LHCN-M2 (cell line): ENCODE data around the gene GUSB. TPM values are rescaled to one million over a fixed set of nuclear protein-coding genes. Genes with fewer than 3 reads are reported as not detected.
A peak's percentile ranks its signal among the peaks of the same experiment; 100 is the strongest.
"Not testable (repeated sequence)": the region's sequence is repeated elsewhere in the genome, so short reads cannot be mapped to it uniquely, and the experiment has no call there.

Source experiments
- DNase-seq: peaks from one replicate; pipeline ENCODE4 v3.0.0-alpha.2; 2012; ENCODE audit warnings: low read depth
- total RNA-seq: library from RNA; depleted of rRNA; stranded (reverse); fragments of >200 nt; gene quantifications from 2 replicates; pipeline ENCODE4 v1.2.3, GENCODE V29; 2014

The GUSB gene
- total RNA-seq, 1 experiment from 2014 or later: 45.4 TPM

GRCh38 chr7:65975814-65976445 is 6.1 kb downstream of the GUSB start:
- DNase-seq: no peak

DNA sequence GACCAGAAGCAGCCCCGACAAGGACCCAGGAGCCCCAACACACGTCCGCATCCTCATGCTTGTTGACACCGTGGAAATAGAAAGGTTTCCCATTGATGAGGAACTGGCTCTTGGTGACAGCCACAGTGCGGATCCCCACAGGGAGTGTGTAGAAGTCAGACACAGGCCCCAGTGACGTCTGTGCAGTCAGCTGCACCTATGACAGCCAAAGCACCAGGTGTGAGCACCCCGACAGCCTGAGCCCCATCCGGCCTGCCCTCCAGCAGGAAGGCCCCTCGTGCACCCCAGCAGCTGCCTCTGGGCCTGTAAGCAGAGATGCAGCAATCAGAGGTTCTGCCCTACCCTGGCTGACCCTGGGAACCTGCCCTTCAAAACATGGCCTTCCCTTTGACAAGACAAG is 7.1 kb downstream of the GUSB start:
- no peak for DNase-seq

DNA sequence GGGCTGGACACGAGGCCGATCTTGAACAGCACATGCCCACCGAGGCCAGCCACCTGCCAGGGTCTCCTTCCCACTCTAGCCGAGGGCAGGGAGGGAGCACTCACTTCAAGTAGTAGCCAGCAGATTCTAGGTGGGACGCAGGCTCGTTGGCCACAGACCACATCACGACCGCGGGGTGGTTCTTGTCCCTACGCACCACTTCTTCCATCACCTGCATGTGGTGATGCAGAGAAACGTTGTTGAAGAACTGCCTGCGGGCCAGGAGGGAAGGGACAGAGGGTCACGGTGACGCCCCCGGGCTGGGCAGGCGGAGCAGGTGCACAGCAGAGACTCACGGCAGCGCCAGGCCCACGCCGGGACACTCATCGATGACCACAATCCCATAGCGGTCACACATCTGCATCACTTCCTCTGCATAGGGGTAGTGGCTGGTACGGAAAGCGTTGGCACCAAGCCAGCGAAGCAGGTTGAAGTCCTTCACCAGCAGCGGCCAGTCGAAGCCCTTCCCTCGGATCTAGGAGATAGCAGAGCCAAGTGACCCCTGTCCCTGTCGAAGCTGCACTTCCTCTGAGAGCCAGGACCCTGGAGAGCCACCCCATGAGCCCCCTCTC is 7.7 kb downstream of the GUSB start:
- DNase-seq: no peak

- no peak for DNase-seq
Observed at GRCh38 chr7:65972976-65973375, 9.0 kb downstream of the GUSB start.

DNA sequence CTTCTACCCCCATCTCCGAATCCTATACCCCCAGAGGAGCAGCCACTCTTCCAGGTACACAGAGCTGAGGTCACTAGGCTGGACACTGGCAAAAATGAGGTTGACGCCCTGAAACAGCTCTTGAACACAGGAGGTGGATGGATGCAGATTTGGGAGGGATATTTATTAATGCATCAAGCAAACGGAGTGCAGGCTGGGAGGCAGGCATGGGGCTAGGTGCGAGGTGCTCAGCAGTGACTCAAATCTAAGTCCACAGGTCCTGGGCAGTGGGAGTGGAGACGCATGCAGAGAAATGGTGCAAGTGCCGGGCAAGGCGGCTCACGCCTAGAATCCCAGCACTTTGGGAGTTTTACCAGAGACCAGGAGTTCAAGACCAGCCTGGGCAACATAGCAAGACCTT is 11.0 kb downstream of the GUSB start:
- DNase-seq: no peak

GRCh38 chr7:65968256-65969185 is 13.5 kb downstream of the GUSB start:
- DNase-seq: no peak

GRCh38 chr7:65967361-65968155 is 14.5 kb downstream of the GUSB start:
- no peak for DNase-seq

GRCh38 chr7:65966146-65966545 is 15.9 kb downstream of the GUSB start:
- DNase-seq: no peak

DNA sequence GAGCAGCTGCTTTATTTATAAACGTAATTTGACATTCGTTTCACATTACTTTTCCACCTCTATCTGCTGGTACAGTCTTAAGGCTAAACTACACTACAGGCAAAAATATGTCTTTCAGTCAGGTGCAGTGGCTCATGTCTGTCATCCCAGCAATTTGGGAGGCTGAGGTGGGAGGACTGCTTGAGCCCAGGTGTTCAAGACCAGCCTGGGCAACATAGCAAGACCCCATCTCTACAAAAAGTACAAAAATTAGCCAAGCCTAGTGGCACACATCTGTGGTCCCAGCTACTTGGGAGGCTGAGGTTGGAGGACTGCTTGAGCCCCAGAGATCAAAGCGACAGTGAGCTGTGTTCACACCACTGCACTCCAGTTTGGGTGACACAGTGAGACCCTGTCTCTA is 17.3 kb downstream of the GUSB start:
- DNase-seq: not testable (repeated sequence)

- DNase-seq: no peak
Observed at GRCh38 chr7:65962033-65962432, 20.0 kb downstream of the GUSB start.

GRCh38 chr7:65960351-65961074 is 21.5 kb downstream of the GUSB start:
- no peak for DNase-seq

- no peak for DNase-seq
Observed at GRCh38 chr7:65955718-65956117, 26.3 kb downstream of the GUSB start.

DNA sequence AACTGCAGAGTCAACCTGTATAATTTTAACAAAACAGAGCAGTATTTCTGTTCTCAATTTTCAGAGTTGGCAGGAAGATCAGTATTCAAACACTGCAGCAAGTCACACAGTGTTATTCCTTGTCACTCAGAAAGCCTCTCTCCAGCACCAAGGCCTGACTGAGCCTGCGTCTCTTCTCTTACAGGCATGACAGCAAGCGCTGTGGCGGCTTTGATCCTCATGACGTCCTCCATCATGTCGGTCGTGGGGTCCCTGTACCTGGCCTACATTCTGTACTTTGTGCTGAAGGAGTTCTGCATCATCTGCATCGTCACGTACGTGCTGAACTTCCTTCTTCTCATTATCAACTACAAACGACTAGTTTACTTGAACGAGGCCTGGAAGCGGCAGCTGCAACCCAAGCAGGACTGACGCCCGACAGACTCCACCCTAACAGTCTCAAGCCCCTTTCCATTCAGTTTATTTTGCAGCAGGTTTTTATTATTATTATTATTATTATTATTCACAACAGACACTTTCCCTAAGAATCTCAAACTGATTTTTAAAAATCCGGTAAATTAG is 28.0 kb downstream of the GUSB start:
- DNase-seq: no peak

GRCh38 chr7:65953001-65953720 is 28.9 kb downstream of the GUSB start:
- no peak for DNase-seq

DNA sequence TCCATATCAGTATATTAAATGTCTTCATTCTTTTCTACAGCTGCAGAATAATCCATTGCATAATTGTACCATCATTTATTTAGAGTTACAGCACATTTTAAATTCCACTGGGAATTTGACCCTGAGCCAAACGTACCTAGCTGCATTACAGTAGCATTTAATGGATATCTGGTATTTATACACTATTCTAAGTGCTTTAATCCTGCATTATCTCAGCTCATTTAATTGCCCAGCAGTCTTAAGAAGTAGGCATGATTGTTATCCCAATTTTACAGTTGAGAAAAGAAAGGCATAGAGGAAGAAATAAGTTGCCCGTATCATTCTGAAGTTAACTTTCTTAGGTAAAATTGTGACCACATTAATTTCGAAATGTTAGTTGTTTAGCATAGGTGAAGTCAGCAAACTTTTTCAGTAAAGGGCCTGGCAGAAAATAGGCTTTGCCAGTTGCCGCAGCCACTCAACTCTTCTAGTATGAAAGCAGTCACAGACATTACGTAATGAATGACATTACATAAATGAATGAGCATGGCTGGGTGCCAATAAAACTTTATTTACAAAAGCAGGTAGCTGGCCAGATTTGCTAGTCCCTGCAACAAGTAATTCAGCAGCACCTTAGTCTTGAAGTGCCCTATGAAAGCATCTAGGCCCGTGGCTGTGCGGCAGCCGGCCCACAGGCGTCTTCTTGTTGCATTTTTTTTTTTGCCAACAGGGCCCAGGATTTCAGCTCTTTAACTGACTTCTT is 30.0 kb downstream of the GUSB start:
- peak; percentile 73 for DNase-seq

- DNase-seq: peak; percentile 80
Observed at GRCh38 chr7:65946904-65947303, 35.1 kb downstream of the GUSB start.

DNA sequence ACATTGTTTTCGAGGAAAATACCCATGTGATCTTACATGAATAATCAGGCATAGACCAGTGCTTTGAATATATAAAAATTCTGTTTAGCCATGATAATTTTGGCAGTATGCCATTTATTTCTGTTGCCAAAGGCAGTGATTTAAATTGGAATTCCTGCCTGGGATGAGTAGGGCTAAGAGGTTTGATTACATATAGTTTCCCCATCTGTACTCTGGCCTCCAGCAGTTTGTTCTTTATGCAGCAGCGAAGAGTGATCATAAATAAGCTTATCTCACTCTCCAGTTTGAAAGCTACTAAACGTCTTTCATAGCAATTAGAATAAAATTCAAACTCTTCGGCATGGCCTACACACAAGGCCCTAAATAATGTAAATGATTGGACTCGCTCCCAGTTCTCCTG is 36.2 kb downstream of the GUSB start:
- DNase-seq: not testable (repeated sequence)

GRCh38 chr7:65938336-65938895 is 43.6 kb downstream of the GUSB start:
- DNase-seq: peak; percentile 72

GRCh38 chr7:65937296-65937695 is 44.7 kb downstream of the GUSB start:
- DNase-seq: no peak
